ENCODE results near the gene PSD4. TPM values are rescaled to one million over a fixed set of nuclear protein-coding genes. Genes with fewer than 3 reads are reported as not detected.

Gene PSD4
- total and polyA plus RNA-seq, 2 of the 4 experiments (the other 2 are of a cell fraction), result 0.36 to 0.70 TPM

GRCh38 chr2:113208396-113208795 lies 34.6 kb downstream of the PSD4 start:
- H3K27ac ChIP-seq (ENCODE audit: insufficient read depth, low read length), result no peak overlapping the region
- peak overlapping the region; percentile 83 for H2BK120ac ChIP-seq (ENCODE audit: low read depth, low read length)
- H3K4me3 ChIP-seq (ENCODE audit: insufficient read depth, low read depth, low read length), result no peak overlapping the region
- peak overlapping the region; percentile 88 for H2AK5ac ChIP-seq (ENCODE audit: low read depth, low read length)
- no peaks in the 10 kb centered on the region for H4K20me1 ChIP-seq (ENCODE audit: insufficient read depth, low read length)
- no peaks in the 10 kb centered on the region for H3K36me3 ChIP-seq (ENCODE audit: control insufficient read depth, insufficient read depth, low read length)
- H4K5ac ChIP-seq (ENCODE audit: low read depth, low read length), result no peak overlapping the region
- peaks cover 11% of the 10 kb centered on the region for H3K9me1 ChIP-seq (ENCODE audit: insufficient read depth, low read length)
- H3K14ac ChIP-seq (replicated peaks; ENCODE audit: low read depth, low read length), result peak overlapping the region; percentile 87
- no peak overlapping the region for H3K56ac ChIP-seq (ENCODE audit: extremely low read depth, insufficient read depth, low read length)
- peak overlapping the region; percentile 5; the same call in 1 of the 2 replicates for H3K18ac ChIP-seq (ENCODE audit: low read depth, low read length)
- H4K8ac ChIP-seq (ENCODE audit: low read depth in 2 of 2, low read length in 2 of 2), result peak overlapping the region; percentile 62 to 72; a peak in 3 of 4 replicates
- 0 out of 2 replicates have a peak overlapping the region, but pooled peaks have one; percentile 58 for H4K91ac ChIP-seq (ENCODE audit: insufficient read depth, low read depth, low read length)
- H3K23ac ChIP-seq (ENCODE audit: low read depth, low read length), result peak overlapping the region; percentile 77
- no peak overlapping the region for H2AK9ac ChIP-seq (replicated peaks; ENCODE audit: low read depth, low read length, poor library complexity)
- H2BK5ac ChIP-seq (ENCODE audit: low read depth, low read length, poor library complexity, severe bottlenecking), result peak overlapping the region; percentile 66
- intact Hi-C loops (cut with micrococcal nuclease), result no loop called here
- H3K27me3 ChIP-seq (ENCODE audit: control insufficient read depth, insufficient read depth, low read length), result peaks cover 2% of the 10 kb centered on the region; the same call in 1 of the 2 replicates
- H3K9me3 ChIP-seq (ENCODE audit: control insufficient read depth, insufficient read depth, low read length), result no peaks in the 10 kb centered on the region
- H3K4me2 ChIP-seq (ENCODE audit: low read depth, low read length), result no peak overlapping the region
- no TSS peak for BruUV-seq (replicated peaks)
- ChIA-PET POLR2A (ENCODE audit: unreplicated experiment) (no interaction called here), CTCF (no interaction called here)
- dilution Hi-C loops (cut with HindIII; ENCODE audit: low sequenced_read_pairs, unreplicated experiment), result no loop called here
- H2BK15ac ChIP-seq (ENCODE audit: low read depth, low read length), result peak overlapping the region; percentile 38; the same call in 1 of the 3 replicates
- TF ChIP-seq, protein P1, sequence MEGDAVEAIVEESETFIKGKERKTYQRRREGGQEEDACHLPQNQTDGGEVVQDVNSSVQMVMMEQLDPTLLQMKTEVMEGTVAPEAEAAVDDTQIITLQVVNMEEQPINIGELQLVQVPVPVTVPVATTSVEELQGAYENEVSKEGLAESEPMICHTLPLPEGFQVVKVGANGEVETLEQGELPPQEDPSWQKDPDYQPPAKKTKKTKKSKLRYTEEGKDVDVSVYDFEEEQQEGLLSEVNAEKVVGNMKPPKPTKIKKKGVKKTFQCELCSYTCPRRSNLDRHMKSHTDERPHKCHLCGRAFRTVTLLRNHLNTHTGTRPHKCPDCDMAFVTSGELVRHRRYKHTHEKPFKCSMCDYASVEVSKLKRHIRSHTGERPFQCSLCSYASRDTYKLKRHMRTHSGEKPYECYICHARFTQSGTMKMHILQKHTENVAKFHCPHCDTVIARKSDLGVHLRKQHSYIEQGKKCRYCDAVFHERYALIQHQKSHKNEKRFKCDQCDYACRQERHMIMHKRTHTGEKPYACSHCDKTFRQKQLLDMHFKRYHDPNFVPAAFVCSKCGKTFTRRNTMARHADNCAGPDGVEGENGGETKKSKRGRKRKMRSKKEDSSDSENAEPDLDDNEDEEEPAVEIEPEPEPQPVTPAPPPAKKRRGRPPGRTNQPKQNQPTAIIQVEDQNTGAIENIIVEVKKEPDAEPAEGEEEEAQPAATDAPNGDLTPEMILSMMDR (conservative IDR thresholded peaks at IDR 0.05; ENCODE audit: low read depth, low read length), result no peak
- in situ Hi-C loops (cut with MboI; ENCODE audit: low sequenced_read_pairs), result no loop called here
- DNase-seq, result no peak
- H3K9ac ChIP-seq (ENCODE audit: low read depth, low read length), result no peak overlapping the region
- no peak for ATAC-seq (ENCODE audit: low read depth)
- H3K4ac ChIP-seq (ENCODE audit: low read depth, low read length), result peak overlapping the region; percentile 81
- peak overlapping the region; percentile 78 for H2BK20ac ChIP-seq (ENCODE audit: low read depth, low read length)
- H2AFZ ChIP-seq (replicated peaks; ENCODE audit: low read length, poor library complexity), result peak overlapping the region; percentile 70
- no peaks in the 10 kb centered on the region for H3K79me1 ChIP-seq (ENCODE audit: low read depth in 1 of 2, low read length in 2 of 2)
- WGBS, 2 experiments (ENCODE audit: extremely low coverage in 2 of 2, insufficient read length in 1 of 2), result 89% methylated on average over 2 of the region's 5 CpGs; no CpG with 5 or more reads in 1 of the 2 experiments
- peaks cover 15% of the 10 kb centered on the region for H3K4me1 ChIP-seq (ENCODE audit: control insufficient read depth, insufficient read depth, low read length)
